Esophagus muscularis mucosa (tissue), 4 donors: ENCODE measurements around the gene BCAS3. TPM values are rescaled to one million over a fixed set of nuclear protein-coding genes. Genes with fewer than 3 reads are reported as not detected.

ENCODE experiments used
- DNase-seq: peaks from one replicate; pipeline ENCODE4 v3.0.0-alpha.2; 2017; ENCODE audit errors: extremely low spot score
- H3K27ac ChIP-seq, 4 donors: fragments of 200-600 bp; sonication (generic); replicated peaks in 1 of 4; 1 replicate in 3 of 4; 2 replicates in 1 of 4; pipeline ENCODE4 v1.5.1; 2016 to 2019; ENCODE audit warnings: mild to moderate bottlenecking in 1 of 4
- H3K27me3 ChIP-seq, 4 donors: fragments of 200-600 bp; sonication (generic); one replicate each; pipeline versions ENCODE4 v1.5.1 to v1.6.0; 2016 to 2019
- H3K36me3 ChIP-seq, 4 donors: fragments of 200-600 bp; sonication (generic); one replicate each; pipeline ENCODE4 v1.5.1; 2016 to 2019
- H3K4me1 ChIP-seq, 4 donors: fragments of 200-600 bp; sonication (generic); one replicate each; pipeline ENCODE4 v1.5.1; 2016 to 2019
- H3K4me3 ChIP-seq, 4 donors: fragments of 200-600 bp; sonication (generic); 1 replicate in 2 of 4; 2 replicates in 2 of 4; pipeline ENCODE4 v1.5.1; 2016 to 2019; ENCODE audit warnings: mild to moderate bottlenecking in 4 of 4, moderate library complexity in 1 of 4
- H3K9me3 ChIP-seq, 4 donors: fragments of 200-600 bp; sonication (generic); 1 replicate in 3 of 4; 2 replicates in 1 of 4; pipeline ENCODE4 v1.5.1; 2016 to 2019
- EP300 ChIP-seq: sonication (generic); formaldehyde crosslinking; IDR thresholded peaks from one replicate; pipeline ENCODE4 v1.6.1; 2017; ENCODE audit warnings: antibody characterized with exemption
- POLR2A ChIP-seq: fragments of 450-650 bp; IDR thresholded peaks from one replicate; pipeline ENCODE4 v1.6.1; 2017; ENCODE audit warnings: antibody characterized with exemption, moderate library complexity, mild to moderate bottlenecking, low read depth
- POLR2AphosphoS5 ChIP-seq, 2 donors: sonication (generic); formaldehyde crosslinking; IDR thresholded peaks; one replicate each; pipeline ENCODE4 v1.6.1; 2017; ENCODE audit warnings: antibody characterized with exemption in 2 of 2
- WGBS: methylation state at CpG from one replicate; pipeline ENCODE4 v1.1.5; 2018; 5-methylcytosine and 5-hydroxymethylcytosine counted together
- intact Hi-C: fragments of 100-400 bp; cut with DNase I; formaldehyde crosslinking; loops from one replicate; pipeline ENCODE4 v1.15.1; 2023
- total RNA-seq, 4 donors: library from RNA; depleted of rRNA; stranded (reverse); fragments of >200 nt; gene quantifications; one replicate each; pipeline versions ENCODE4 v1.1.0 to v1.2.1, GENCODE V29; 2016
- TF ChIP-seq, protein P1 (sequence below), 3 experiments: fragments of 200-600 bp in 2 of 3; fragments of 450-650 bp in 1 of 3; sonication (generic) in 2 of 3; IDR thresholded peaks; one replicate each; pipeline ENCODE4 v1.5.1; 2017 to 2019; ENCODE audit warnings: antibody characterized with exemption in 3 of 3, mild to moderate bottlenecking in 2 of 3, moderate library complexity in 1 of 3

The BCAS3 gene
- total RNA-seq, 4 donors from 2014 or later, result 17.4 to 25.7 (median 19.5) TPM

DNA sequence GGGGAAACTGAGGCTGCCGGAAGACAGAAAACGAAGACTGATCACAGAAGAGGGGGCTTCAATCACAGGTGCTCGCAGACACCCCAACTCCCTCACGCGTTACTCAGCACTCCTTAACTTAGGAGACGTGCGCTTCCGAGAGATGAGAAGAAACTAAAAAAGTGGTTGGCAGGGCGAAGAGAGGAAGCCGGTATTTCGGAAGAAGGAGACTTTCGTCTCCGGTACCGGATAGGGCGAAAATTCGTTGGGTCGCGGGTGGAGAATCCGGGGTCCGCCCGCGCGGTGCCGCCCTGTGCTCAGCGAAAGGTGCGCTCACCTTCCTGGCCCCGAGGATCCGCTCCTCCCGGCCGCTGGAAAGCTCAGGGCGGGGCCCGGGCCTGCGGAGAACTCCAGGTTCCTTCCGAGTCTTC, 721.1 kb downstream of the BCAS3 start:
- H3K27ac ChIP-seq, result peak overlapping the region; percentile 88 to 96 (median 90)
- peaks cover 0 to 16% (median 8%) of the 10 kb centered on the region in 4 donors for H3K36me3 ChIP-seq
- H3K9me3 ChIP-seq, result no peaks in the 10 kb centered on the region
- peak overlapping the region; percentile 66 to 78 (median 72) for H3K4me3 ChIP-seq
- intact Hi-C loops, result loop anchor here (10.0 kb wide), 2 partner anchors 144 to 684 kb away; no protein-coding TSS in a partner anchor
- H3K4me1 ChIP-seq, result peaks cover 40 to 90% (median 81%) of the 10 kb centered on the region in 4 donors
- peaks cover 3 to 80% (median 32%) of the 10 kb centered on the region in 4 donors for H3K27me3 ChIP-seq
- no peak for DNase-seq
- TF ChIP-seq POLR2AphosphoS5 (IDR thresholded peaks at IDR 0.05), result no peak
- TF ChIP-seq, protein P1, sequence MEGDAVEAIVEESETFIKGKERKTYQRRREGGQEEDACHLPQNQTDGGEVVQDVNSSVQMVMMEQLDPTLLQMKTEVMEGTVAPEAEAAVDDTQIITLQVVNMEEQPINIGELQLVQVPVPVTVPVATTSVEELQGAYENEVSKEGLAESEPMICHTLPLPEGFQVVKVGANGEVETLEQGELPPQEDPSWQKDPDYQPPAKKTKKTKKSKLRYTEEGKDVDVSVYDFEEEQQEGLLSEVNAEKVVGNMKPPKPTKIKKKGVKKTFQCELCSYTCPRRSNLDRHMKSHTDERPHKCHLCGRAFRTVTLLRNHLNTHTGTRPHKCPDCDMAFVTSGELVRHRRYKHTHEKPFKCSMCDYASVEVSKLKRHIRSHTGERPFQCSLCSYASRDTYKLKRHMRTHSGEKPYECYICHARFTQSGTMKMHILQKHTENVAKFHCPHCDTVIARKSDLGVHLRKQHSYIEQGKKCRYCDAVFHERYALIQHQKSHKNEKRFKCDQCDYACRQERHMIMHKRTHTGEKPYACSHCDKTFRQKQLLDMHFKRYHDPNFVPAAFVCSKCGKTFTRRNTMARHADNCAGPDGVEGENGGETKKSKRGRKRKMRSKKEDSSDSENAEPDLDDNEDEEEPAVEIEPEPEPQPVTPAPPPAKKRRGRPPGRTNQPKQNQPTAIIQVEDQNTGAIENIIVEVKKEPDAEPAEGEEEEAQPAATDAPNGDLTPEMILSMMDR (IDR thresholded peaks at IDR 0.05), result no peak
- no peak for TF ChIP-seq EP300
- no peak for TF ChIP-seq POLR2A
- 6% methylated on average over 25 of the region's 34 CpGs for WGBS

DNA sequence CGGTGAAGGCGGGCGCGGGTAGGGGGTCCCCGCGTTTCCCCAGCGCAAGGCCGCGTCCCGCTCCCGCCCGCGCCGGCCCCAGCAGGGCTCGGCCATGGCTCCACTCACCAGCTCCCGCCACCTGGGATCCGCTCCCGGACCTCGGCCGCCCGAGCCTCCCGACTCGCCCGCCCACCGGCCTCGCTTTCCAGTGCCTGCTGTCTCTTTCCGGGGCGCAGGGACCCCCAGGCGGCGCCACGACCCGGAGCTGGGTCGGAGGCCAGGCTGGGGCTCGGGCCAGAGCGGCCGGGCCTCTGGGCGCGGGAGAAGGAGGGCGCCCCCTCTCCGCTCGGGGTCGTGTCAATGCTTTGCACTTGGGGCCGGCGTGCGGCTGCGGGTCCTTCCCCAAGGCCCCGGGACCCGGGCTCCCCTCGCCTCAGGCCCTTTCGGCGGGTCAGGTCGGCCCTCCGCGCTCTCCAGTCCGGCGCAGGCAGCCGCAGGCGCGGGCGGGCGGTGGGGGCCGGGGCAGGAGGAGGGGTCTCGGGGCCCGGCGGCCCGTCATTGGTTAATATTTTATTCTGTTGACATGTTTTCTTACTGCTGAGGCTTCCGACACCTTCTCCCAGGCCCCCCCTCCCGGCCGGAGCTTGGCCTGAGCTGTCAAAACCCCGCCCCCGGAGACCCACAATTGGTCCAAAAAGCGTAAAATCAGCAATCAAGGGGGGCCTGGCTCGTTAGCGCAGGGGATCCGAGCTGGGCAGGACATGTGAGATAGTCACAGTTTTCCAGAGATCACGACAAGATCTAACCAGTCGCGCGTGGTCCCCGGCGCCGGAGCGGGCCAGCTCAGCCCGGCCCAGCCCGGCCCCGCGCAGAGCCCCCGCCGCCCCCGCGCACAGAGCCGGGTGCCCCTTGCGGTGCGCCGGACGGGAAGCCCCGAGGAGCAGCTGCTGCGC, 721.7 kb downstream of the BCAS3 start, which contains the start of gene TBX2:
Gene TBX2, plus strand, starts transcription at position 713 of the 935 bp plus-strand sequence. CDS start 334 bp downstream, outside the sequence.
- H3K4me1 ChIP-seq, result peaks cover 46 to 90% (median 85%) of the 10 kb centered on the region in 4 donors
- H3K27me3 ChIP-seq, result peaks cover 3 to 87% (median 36%) of the 10 kb centered on the region in 4 donors
- TF ChIP-seq POLR2A (peak; percentile 50), EP300 (no peak), POLR2AphosphoS5 (IDR thresholded peaks at IDR 0.05) (peak; percentile 35 to 75)
- TF ChIP-seq, protein P1 (IDR thresholded peaks at IDR 0.05), result no peak

DNA sequence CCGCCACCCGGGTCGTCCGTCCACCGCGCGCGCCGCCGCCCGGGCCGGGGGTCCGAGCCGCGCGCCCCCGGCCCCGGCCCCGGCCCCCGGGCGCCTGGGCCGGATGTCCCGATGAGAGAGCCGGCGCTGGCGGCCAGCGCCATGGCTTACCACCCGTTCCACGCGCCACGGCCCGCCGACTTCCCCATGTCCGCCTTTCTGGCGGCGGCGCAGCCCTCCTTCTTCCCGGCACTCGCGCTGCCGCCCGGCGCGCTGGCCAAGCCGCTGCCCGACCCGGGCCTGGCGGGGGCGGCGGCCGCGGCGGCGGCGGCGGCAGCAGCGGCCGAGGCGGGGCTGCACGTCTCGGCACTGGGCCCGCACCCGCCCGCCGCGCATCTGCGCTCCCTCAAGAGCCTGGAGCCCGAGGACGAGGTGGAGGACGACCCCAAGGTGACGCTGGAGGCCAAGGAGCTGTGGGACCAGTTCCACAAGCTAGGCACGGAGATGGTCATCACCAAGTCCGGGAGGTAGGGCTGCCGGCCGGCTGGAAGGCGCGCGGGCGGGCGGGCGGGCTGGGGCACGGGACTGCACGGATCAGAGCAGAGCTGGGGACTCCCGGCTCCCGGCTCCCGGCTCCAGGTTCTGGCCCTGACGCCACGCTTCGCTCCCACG, 722.5 kb downstream of the BCAS3 start:
- H3K27me3 ChIP-seq, result peaks cover 5 to 95% (median 39%) of the 10 kb centered on the region in 4 donors
- H3K4me1 ChIP-seq, result peaks cover 54 to 93% (median 91%) of the 10 kb centered on the region in 4 donors
- no peak for DNase-seq
- TF ChIP-seq EP300, result no peak
- TF ChIP-seq, protein P1 (IDR thresholded peaks at IDR 0.05), result no peak
- no peak for TF ChIP-seq POLR2A
- TF ChIP-seq POLR2AphosphoS5 (IDR thresholded peaks at IDR 0.05), result no peak
- H3K27ac ChIP-seq, result peak overlapping the region; percentile 88 to 96 (median 90)
- H3K4me3 ChIP-seq, result peak overlapping the region; percentile 66 to 78 (median 72)
- H3K9me3 ChIP-seq, result no peaks in the 10 kb centered on the region
- intact Hi-C loops, result no loop called here
- 0% methylated on average over 1 of the region's 90 CpGs for WGBS
- peaks cover 1 to 28% (median 19%) of the 10 kb centered on the region in 4 donors for H3K36me3 ChIP-seq

More for the DNA sequence above, 721.7 kb downstream of the BCAS3 start, which contains the start of gene TBX2:
- peaks cover 0 to 20% (median 14%) of the 10 kb centered on the region in 4 donors for H3K36me3 ChIP-seq
- intact Hi-C loops, result loop anchor here (10.0 kb wide), 2 partner anchors 145 to 685 kb away; no protein-coding TSS in a partner anchor
- DNase-seq, result no peak
- peak within 1 kb of the TSS; percentile 88 to 96 (median 90) for H3K27ac ChIP-seq
- WGBS, result 2% methylated on average over 18 of the region's 98 CpGs
- H3K4me3 ChIP-seq, result peak within 1 kb of the TSS; percentile 66 to 78 (median 72)
- H3K9me3 ChIP-seq, result no peaks in the 10 kb centered on the region

DNA sequence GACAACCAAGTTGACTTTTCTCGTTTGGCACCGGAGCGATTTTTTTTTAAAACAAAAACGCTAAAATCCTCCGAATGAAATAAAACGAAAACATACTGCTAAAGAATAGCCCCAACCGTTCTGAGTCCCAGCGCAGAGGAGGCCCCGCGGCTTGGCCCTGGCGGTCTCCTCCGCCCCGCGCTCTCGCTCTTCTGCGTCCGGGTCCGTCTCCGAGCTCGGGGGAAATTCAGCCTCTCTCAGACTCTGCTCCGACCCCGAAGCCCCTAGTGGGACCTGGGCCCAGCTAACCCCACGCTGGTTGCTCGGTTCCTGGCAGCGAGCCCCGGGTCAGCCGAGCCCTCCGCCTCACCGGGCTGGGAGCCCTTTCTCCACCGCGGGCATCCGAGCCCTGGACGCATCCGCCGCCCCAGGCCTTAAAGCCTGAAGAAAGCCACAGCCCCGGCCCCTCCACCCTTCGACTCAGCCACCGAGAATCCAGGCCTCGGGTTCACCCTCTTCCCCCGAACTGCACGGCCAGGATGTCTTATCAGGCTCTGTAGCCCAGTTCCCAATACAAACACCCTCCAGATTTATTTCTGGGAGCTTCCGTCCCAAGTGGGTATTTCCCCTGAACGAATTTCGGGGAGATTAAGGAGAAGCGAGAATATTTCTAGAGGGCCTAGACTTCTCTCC, 723.2 kb downstream of the BCAS3 start:
- DNase-seq, result no peak
- peak overlapping the region; percentile 66 to 78 (median 72) for H3K4me3 ChIP-seq
- TF ChIP-seq, protein P1 (IDR thresholded peaks at IDR 0.05), result no peak
- TF ChIP-seq POLR2A (no peak), EP300 (no peak), POLR2AphosphoS5 (IDR thresholded peaks at IDR 0.05) (no peak)
- peaks cover 57 to 95% (median 94%) of the 10 kb centered on the region in 4 donors for H3K4me1 ChIP-seq
- intact Hi-C loops, result no loop called here
- peak overlapping the region; percentile 88 to 96 (median 90) for H3K27ac ChIP-seq
- H3K36me3 ChIP-seq, result peaks cover 8 to 35% (median 24%) of the 10 kb centered on the region in 4 donors
- H3K9me3 ChIP-seq, result no peaks in the 10 kb centered on the region
- H3K27me3 ChIP-seq, result peaks cover 5 to 95% (median 39%) of the 10 kb centered on the region in 4 donors
- WGBS, result 37% methylated on average over 22 of the region's 45 CpGs
